Renal pelvis (tissue), 4 donors: ENCODE measurements around the gene ARMCX2. TPM values are rescaled to one million over a fixed set of nuclear protein-coding genes. Genes with fewer than 3 reads are reported as not detected.

Experiments used
- DNase-seq: peaks from one replicate; pipeline ENCODE4 v3.0.0-alpha.2; 2013
- polyA plus RNA-seq, 3 donors: library from polyadenylated mRNA; unstranded; fragments of 120-200 nt; gene quantifications; one replicate each; pipeline ENCODE4 v1.2.1, GENCODE V29; 2013; ENCODE audit not compliant: insufficient read length in 3 of 3

Gene ARMCX2
- polyA plus RNA-seq, 3 donors = 104 to 109 (median 108) TPM

GRCh38 chrX:101617211-101618191 lies 42.1 kb downstream of the ARMCX2 start, which contains the start of gene ARMCX6:
ARMCX6 (minus strand) TSS chrX:101618000; CDS start chrX:101616620, 1,380 bp downstream.
- peak; percentile 78 for DNase-seq

- no peak for DNase-seq
Observed at GRCh38 chrX:101605728-101606127, 53.9 kb downstream of the ARMCX2 start.

Other genes with a start within 250 kb of the ARMCX2 start
- gene ARMCX4, start 174.4 kb downstream of the ARMCX2 start, polyA plus RNA-seq = 10 to 100 TPM; 19.0 to 32.8 (median 31.4) TPM
- 10 to 100 TPM; 45.8 to 48.1 (median 45.9) TPM for gene ARMCX1, start 109.3 kb downstream of the ARMCX2 start, polyA plus RNA-seq
- 10 to 100 TPM; 73.9 to 81.3 (median 79.6) TPM for gene ARMCX6, start 41.9 kb downstream of the ARMCX2 start, polyA plus RNA-seq
- gene ARMCX3, start 36.7 kb downstream of the ARMCX2 start, polyA plus RNA-seq = 100 to 1,000 TPM; 105 to 118 (median 111) TPM